Activated CD8-positive, alpha-beta memory T cell treated with anti-CD3 and anti-CD28 coated beads, Interleukin-2, amount 50 U/mL, for 4 hours (primary cell): ENCODE measurements around the gene ATP5PB.

Source experiments
- DNase-seq: peaks from one replicate; pipeline ENCODE4 v3.0.0-alpha.2; 2020

Gene ATP5PB

GRCh38 chr1:111446967-111447892 lies 2.0 kb upstream of the ATP5PB start:
- DNase-seq, result no peak

- no peak for DNase-seq
Observed at GRCh38 chr1:111448482-111448917, 764 bp upstream of the ATP5PB start.

- DNase-seq, result no peak
Observed at GRCh38 chr1:111449703-111450017, 396 bp downstream of the ATP5PB start.

GRCh38 chr1:111450185-111450584 lies 921 bp downstream of the ATP5PB start:
- DNase-seq, result no peak

GRCh38 chr1:111452581-111452980 lies 3.3 kb downstream of the ATP5PB start:
- no peak for DNase-seq

- no peak for DNase-seq
Observed at GRCh38 chr1:111453706-111454105, 4.4 kb downstream of the ATP5PB start.

- no peak for DNase-seq
Observed at GRCh38 chr1:111454859-111455641, 5.8 kb downstream of the ATP5PB start.

GRCh38 chr1:111455642-111456031 lies 6.4 kb downstream of the ATP5PB start:
- no peak for DNase-seq

GRCh38 chr1:111461765-111462164 lies 12.5 kb downstream of the ATP5PB start:
- DNase-seq, result no peak

- no peak for DNase-seq
Observed at GRCh38 chr1:111462370-111463028, 13.2 kb downstream of the ATP5PB start.

GRCh38 chr1:111463029-111463683 lies 13.9 kb downstream of the ATP5PB start:
- no peak for DNase-seq

GRCh38 chr1:111465754-111466153 lies 16.5 kb downstream of the ATP5PB start:
- no peak for DNase-seq

GRCh38 chr1:111466480-111466879 lies 17.2 kb downstream of the ATP5PB start:
- no peak for DNase-seq

GRCh38 chr1:111467865-111468716 lies 18.8 kb downstream of the ATP5PB start:
- no peak for DNase-seq

GRCh38 chr1:111468717-111469100 lies 19.4 kb downstream of the ATP5PB start:
- DNase-seq, result no peak

- no peak for DNase-seq
Observed at GRCh38 chr1:111469539-111469938, 20.3 kb downstream of the ATP5PB start.

GRCh38 chr1:111470596-111470995 lies 21.3 kb downstream of the ATP5PB start:
- no peak for DNase-seq

GRCh38 chr1:111471012-111471411 lies 21.7 kb downstream of the ATP5PB start:
- peak; percentile 59 for DNase-seq

GRCh38 chr1:111471538-111471937 lies 22.3 kb downstream of the ATP5PB start:
- DNase-seq, result no peak

- no peak for DNase-seq
Observed at GRCh38 chr1:111474106-111474505, 24.8 kb downstream of the ATP5PB start.

GRCh38 chr1:111474521-111474920 lies 25.3 kb downstream of the ATP5PB start:
- DNase-seq, result no peak

GRCh38 chr1:111475701-111476100 lies 26.4 kb downstream of the ATP5PB start:
- DNase-seq, result no peak
